ENCODE results near the gene OR8H3. TPM values are rescaled to one million over a fixed set of nuclear protein-coding genes. Genes with fewer than 3 reads are reported as not detected.
"Not testable (repeated sequence)": the region's sequence is repeated elsewhere in the genome, so short reads cannot be mapped to it uniquely, and the experiment has no call there.

OR8H3 gene
- not detected for total RNA-seq

- Mint-ChIP-seq H3K27me3 (no peaks in the 10 kb centered on the region), H3K36me3 (ENCODE audit: low read depth) (no peaks in the 10 kb centered on the region), H3K4me1 (ENCODE audit: low read depth) (no peaks in the 10 kb centered on the region), H3K27ac (no peak within 1 kb of the TSS), H3K4me3 (no peak within 1 kb of the TSS), H3K9me3 (peaks cover 10% of the 10 kb centered on the region)
- DNase-seq (no peak), ATAC-seq (no peak)
- no peak for TF ChIP-seq CTCF (IDR thresholded peaks at IDR 0.05)
- ChIA-PET CTCF (no interaction called here), POLR2A (no interaction called here)
- intact Hi-C loops (cut with micrococcal nuclease) = no loop called here
Observed at GRCh38 chr11:56122073-56122472, at the start of gene OR8H3. Gene OR8H3 (plus strand): TSS chr11:56122373. CDS start chr11:56122373, 0 bp downstream.

GRCh38 chr11:56089697-56090096 lies 32.5 kb upstream of the OR8H3 start:
- Mint-ChIP-seq H3K27me3 (no peaks in the 10 kb centered on the region), H3K27ac (no peak overlapping the region), H3K4me3 (no peak overlapping the region), H3K36me3 (ENCODE audit: low read depth) (no peaks in the 10 kb centered on the region), H3K4me1 (ENCODE audit: low read depth) (no peaks in the 10 kb centered on the region), H3K9me3 (peaks cover 16% of the 10 kb centered on the region)
- no peak for TF ChIP-seq CTCF (IDR thresholded peaks at IDR 0.05)
- no peak for DNase-seq
- POLR2A ChIA-PET = no interaction called here
- CTCF ChIA-PET = no interaction called here
- intact Hi-C loops (cut with micrococcal nuclease) = loop anchor here (10.0 kb wide), 1 partner anchor 55 kb away; no protein-coding TSS in a partner anchor
- no peak for ATAC-seq

- intact Hi-C loops (cut with micrococcal nuclease) = loop anchor here (10.0 kb wide), 1 partner anchor 58 kb away; no protein-coding TSS in a partner anchor
- POLR2A ChIA-PET = no interaction called here
- Mint-ChIP-seq H3K36me3 (ENCODE audit: low read depth) (no peaks in the 10 kb centered on the region), H3K4me1 (ENCODE audit: low read depth) (no peaks in the 10 kb centered on the region), H3K4me3 (no peak within 1 kb of the TSS), H3K27ac (no peak within 1 kb of the TSS), H3K27me3 (no peaks in the 10 kb centered on the region), H3K9me3 (peaks cover 18% of the 10 kb centered on the region)
- ATAC-seq (no peak), DNase-seq (no peak)
- no peak for TF ChIP-seq CTCF (IDR thresholded peaks at IDR 0.05)
- CTCF ChIA-PET = no interaction called here
Observed at GRCh38 chr11:56093008-56093407, 29.2 kb upstream of the OR8H3 start, which contains the start of gene OR8I2. Gene OR8I2 (plus strand): TSS chr11:56093308. CDS start chr11:56093308, 0 bp downstream.

- POLR2A ChIA-PET = no interaction called here
- H3K27me3 Mint-ChIP-seq = no peaks in the 10 kb centered on the region
- ATAC-seq (no peak), DNase-seq (no peak)
- no peaks in the 10 kb centered on the region for H3K36me3 Mint-ChIP-seq (ENCODE audit: low read depth)
- peaks cover 17% of the 10 kb centered on the region for H3K9me3 Mint-ChIP-seq
- H3K4me3 Mint-ChIP-seq = no peak within 1 kb of the TSS
- intact Hi-C loops (cut with micrococcal nuclease) = no loop called here
- CTCF ChIA-PET = no interaction called here
- TF ChIP-seq CTCF (IDR thresholded peaks at IDR 0.05) = no peak
- no peaks in the 10 kb centered on the region for H3K4me1 Mint-ChIP-seq (ENCODE audit: low read depth)
- no peak within 1 kb of the TSS for H3K27ac Mint-ChIP-seq
Observed at GRCh38 chr11:56103210-56103737, 18.9 kb upstream of the OR8H3 start, which contains the start of gene OR8H2. Gene OR8H2 (plus strand): TSS chr11:56103687. CDS start chr11:56105043, 1,356 bp downstream.

GRCh38 chr11:56140151-56140661 lies 18.0 kb downstream of the OR8H3 start, which contains the start of gene OR8J3:
Gene OR8J3 (minus strand): TSS chr11:56140201. CDS start chr11:56137718, 2,483 bp downstream.
- no peak for TF ChIP-seq CTCF (IDR thresholded peaks at IDR 0.05)
- H3K9me3 Mint-ChIP-seq = peaks cover 18% of the 10 kb centered on the region
- intact Hi-C loops (cut with micrococcal nuclease) = no loop called here
- H3K27ac Mint-ChIP-seq = no peak within 1 kb of the TSS
- POLR2A ChIA-PET = no interaction called here
- H3K4me3 Mint-ChIP-seq = no peak within 1 kb of the TSS
- H3K36me3 Mint-ChIP-seq (ENCODE audit: low read depth) = no peaks in the 10 kb centered on the region
- H3K4me1 Mint-ChIP-seq (ENCODE audit: low read depth) = no peaks in the 10 kb centered on the region
- no peaks in the 10 kb centered on the region for H3K27me3 Mint-ChIP-seq
- CTCF ChIA-PET = no interaction called here
- ATAC-seq = no peak
- no peak for DNase-seq

- POLR2A ChIA-PET; CTCF ChIA-PET; H3K27ac Mint-ChIP-seq; DNase-seq; intact Hi-C loops (cut with micrococcal nuclease); H3K36me3 Mint-ChIP-seq (ENCODE audit: low read depth); H3K4me1 Mint-ChIP-seq (ENCODE audit: low read depth); H3K27me3 Mint-ChIP-seq; ATAC-seq; H3K4me3 Mint-ChIP-seq: not testable (repeated sequence)
- H3K9me3 Mint-ChIP-seq = peaks cover 11% of the 10 kb centered on the region
Observed at GRCh38 chr11:56143681-56144080, 21.5 kb downstream of the OR8H3 start.
